GM23338 (cell line): ENCODE data around the gene COL25A1. TPM values are rescaled to one million over a fixed set of nuclear protein-coding genes. Genes with fewer than 3 reads are reported as not detected.

Experiments
- ATAC-seq: fragments of 200-7000 bp; cut with Tn5 transposase; 3 replicates; pipeline ENCODE4 v1.9.1; 2020
- DNase-seq: peaks from one replicate; pipeline ENCODE4 v3.0.0-alpha.2; 2015; ENCODE audit warnings: low spot score
- H2AFZ ChIP-seq: fragments of 200-600 bp; sonication (generic); 2 replicates; pipeline ENCODE4 v1.8.0; 2016; ENCODE audit warnings: antibody characterized with exemption, mild to moderate bottlenecking, moderate library complexity
- H3F3A ChIP-seq: fragments of 200-600 bp; sonication (generic); replicated peaks from 2 replicates; pipeline ENCODE4 v1.8.0; 2017; ENCODE audit warnings: antibody characterized with exemption, mixed run types, low read depth
- H3K27ac ChIP-seq: fragments of 200-600 bp; sonication (generic); 2 replicates; pipeline ENCODE4 v1.6.1; 2016; ENCODE audit warnings: low read depth
- H3K27me3 ChIP-seq: fragments of 200-600 bp; sonication (generic); 2 replicates; pipeline ENCODE4 v1.8.0; 2016; ENCODE audit warnings: mild to moderate bottlenecking, mixed run types, moderate library complexity; ENCODE audit not compliant: insufficient read depth
- H3K36me3 ChIP-seq: fragments of 200-600 bp; sonication (generic); 2 replicates; pipeline ENCODE4 v1.8.0; 2016; ENCODE audit warnings: mild to moderate bottlenecking; ENCODE audit not compliant: insufficient read depth
- H3K4me1 ChIP-seq: fragments of 200-600 bp; sonication (generic); 2 replicates; pipeline ENCODE4 v1.8.0; 2016; ENCODE audit warnings: mild to moderate bottlenecking, moderate library complexity; ENCODE audit not compliant: insufficient read depth
- H3K4me2 ChIP-seq: fragments of 200-600 bp; sonication (generic); 2 replicates; pipeline ENCODE4 v1.7.1; 2017; ENCODE audit warnings: mixed run types
- H3K4me3 ChIP-seq: fragments of 200-600 bp; sonication (generic); 2 replicates; pipeline ENCODE4 v1.6.1; 2016; ENCODE audit warnings: mixed run types
- H3K79me2 ChIP-seq: fragments of 200-600 bp; sonication (generic); replicated peaks from 2 replicates; pipeline ENCODE4 v1.8.0; 2017; ENCODE audit warnings: mild to moderate bottlenecking; ENCODE audit not compliant: insufficient read depth
- H3K9me2 ChIP-seq: fragments of 200-600 bp; sonication (generic); 2 replicates; pipeline ENCODE4 v1.8.0; 2017; ENCODE audit not compliant: insufficient read depth
- H4K20me1 ChIP-seq: fragments of 200-600 bp; sonication (generic); replicated peaks from 2 replicates; pipeline ENCODE4 v1.8.0; 2017; ENCODE audit warnings: mild to moderate bottlenecking; ENCODE audit not compliant: insufficient read depth
- H3K27ac Mint-ChIP-seq: 2 replicates; pipeline ENCODE4 v1.8.0; 2020; ENCODE audit warnings: inconsistent platforms, mild to moderate bottlenecking, moderate library complexity, mixed read lengths
- H3K27me3 Mint-ChIP-seq: 3 replicates; pipeline ENCODE4 v1.8.0; 2022; ENCODE audit warnings: low read depth, mild to moderate bottlenecking, moderate library complexity, mixed read lengths, inconsistent platforms; ENCODE audit not compliant: insufficient read depth, poor library complexity
- H3K36me3 Mint-ChIP-seq: 3 replicates; pipeline ENCODE4 v1.8.0; 2021; ENCODE audit warnings: low read depth, mild to moderate bottlenecking, inconsistent platforms, moderate library complexity, mixed read lengths
- H3K4me1 Mint-ChIP-seq: 3 replicates; pipeline ENCODE4 v1.8.0; 2020; ENCODE audit warnings: mild to moderate bottlenecking, inconsistent platforms, mixed read lengths
- H3K4me3 Mint-ChIP-seq: 3 replicates; pipeline ENCODE4 v1.8.0; 2021; ENCODE audit warnings: moderate library complexity, mild to moderate bottlenecking, inconsistent platforms, mixed read lengths
- H3K9me3 Mint-ChIP-seq: 3 replicates; pipeline ENCODE4 v1.8.0; 2020; ENCODE audit warnings: moderate library complexity, mild to moderate bottlenecking, inconsistent platforms, mixed read lengths
- CREB1 ChIP-seq: fragments of 250-450 bp; sonication (Bioruptor Pico); IDR thresholded peaks from 2 replicates; pipeline ENCODE4 v1.5.0; 2020; ENCODE audit warnings: low read depth, mild to moderate bottlenecking, moderate library complexity
- EZH2phosphoT487 ChIP-seq: fragments of 200-600 bp; sonication (generic); IDR thresholded peaks from one replicate; pipeline ENCODE4 v1.8.1; 2018; ENCODE audit warnings: antibody characterized with exemption; ENCODE audit not compliant: unreplicated experiment
- JUNB ChIP-seq: IDR thresholded peaks from one replicate; pipeline ENCODE4 v1.6.1; 2016; ENCODE audit warnings: antibody characterized with exemption; ENCODE audit not compliant: unreplicated experiment
- NANOG ChIP-seq: IDR thresholded peaks from 2 replicates; pipeline ENCODE4 v1.6.1; 2016; ENCODE audit warnings: antibody characterized with exemption, borderline replicate concordance
- STAT1 ChIP-seq: IDR thresholded peaks from one replicate; pipeline ENCODE4 v1.6.1; 2016; ENCODE audit warnings: antibody characterized with exemption; ENCODE audit not compliant: unreplicated experiment
- ZNF331 ChIP-seq: fragments of 250-450 bp; sonication (Bioruptor Pico); IDR thresholded peaks from 2 replicates; pipeline ENCODE4 v1.5.0; 2020; ENCODE audit warnings: low read depth, mild to moderate bottlenecking, moderate library complexity
- polyA plus RNA-seq: library from polyadenylated mRNA; unstranded; fragments of >200 nt; fragmentation: Nextera tagmentation; extraction: Ambion mirVana; gene quantifications from 2 replicates; pipeline ENCODE4 v1.2.1, GENCODE V29; 2016
- total RNA-seq: library from RNA; depleted of rRNA; stranded (reverse); fragments of >200 nt; shearing (Covaris generic); gene quantifications from 2 replicates; pipeline ENCODE4 v1.2.3, GENCODE V29; 2014
- TF ChIP-seq, protein P1 (sequence below): fragments of 250-450 bp; sonication (Bioruptor Pico); IDR thresholded peaks from 2 replicates; pipeline ENCODE4 v1.5.0; 2020; ENCODE audit warnings: mild to moderate bottlenecking, moderate library complexity
- TF ChIP-seq, protein P2 (sequence below), 2 experiments: fragments of 200-600 bp in 1 of 2; sonication (generic) in 1 of 2; conservative IDR thresholded peaks; 2 replicates each; pipeline versions ENCODE4 v1.5.1 to v1.6.1; 2016 to 2017; ENCODE audit warnings: antibody characterized with exemption in 2 of 2, low read depth in 2 of 2, mild to moderate bottlenecking in 2 of 2, moderate library complexity in 1 of 2

The COL25A1 gene
- total and polyA plus RNA-seq, 2 experiments from 2014 or later = 3.9 to 5.6 TPM

DNA sequence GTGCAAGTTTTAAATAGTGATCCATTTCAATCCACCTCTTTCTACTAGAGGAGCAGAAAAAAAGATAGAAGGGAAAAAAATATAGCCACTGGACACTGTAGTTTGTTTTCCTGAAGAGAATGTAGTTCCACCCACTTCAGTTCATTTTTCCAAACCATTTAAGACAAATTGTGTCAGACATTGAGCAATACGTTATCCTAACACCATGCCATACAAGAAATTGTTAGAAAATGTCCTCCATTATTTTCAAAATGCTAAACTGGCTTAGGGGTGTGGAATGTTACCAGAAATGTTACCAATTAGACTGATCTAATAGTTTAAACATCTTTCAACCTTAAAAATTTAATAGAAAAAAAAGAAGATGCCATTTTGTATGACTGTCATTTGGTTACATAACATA, 491.0 kb downstream of the COL25A1 start (continued):
- TF ChIP-seq, protein P1, sequence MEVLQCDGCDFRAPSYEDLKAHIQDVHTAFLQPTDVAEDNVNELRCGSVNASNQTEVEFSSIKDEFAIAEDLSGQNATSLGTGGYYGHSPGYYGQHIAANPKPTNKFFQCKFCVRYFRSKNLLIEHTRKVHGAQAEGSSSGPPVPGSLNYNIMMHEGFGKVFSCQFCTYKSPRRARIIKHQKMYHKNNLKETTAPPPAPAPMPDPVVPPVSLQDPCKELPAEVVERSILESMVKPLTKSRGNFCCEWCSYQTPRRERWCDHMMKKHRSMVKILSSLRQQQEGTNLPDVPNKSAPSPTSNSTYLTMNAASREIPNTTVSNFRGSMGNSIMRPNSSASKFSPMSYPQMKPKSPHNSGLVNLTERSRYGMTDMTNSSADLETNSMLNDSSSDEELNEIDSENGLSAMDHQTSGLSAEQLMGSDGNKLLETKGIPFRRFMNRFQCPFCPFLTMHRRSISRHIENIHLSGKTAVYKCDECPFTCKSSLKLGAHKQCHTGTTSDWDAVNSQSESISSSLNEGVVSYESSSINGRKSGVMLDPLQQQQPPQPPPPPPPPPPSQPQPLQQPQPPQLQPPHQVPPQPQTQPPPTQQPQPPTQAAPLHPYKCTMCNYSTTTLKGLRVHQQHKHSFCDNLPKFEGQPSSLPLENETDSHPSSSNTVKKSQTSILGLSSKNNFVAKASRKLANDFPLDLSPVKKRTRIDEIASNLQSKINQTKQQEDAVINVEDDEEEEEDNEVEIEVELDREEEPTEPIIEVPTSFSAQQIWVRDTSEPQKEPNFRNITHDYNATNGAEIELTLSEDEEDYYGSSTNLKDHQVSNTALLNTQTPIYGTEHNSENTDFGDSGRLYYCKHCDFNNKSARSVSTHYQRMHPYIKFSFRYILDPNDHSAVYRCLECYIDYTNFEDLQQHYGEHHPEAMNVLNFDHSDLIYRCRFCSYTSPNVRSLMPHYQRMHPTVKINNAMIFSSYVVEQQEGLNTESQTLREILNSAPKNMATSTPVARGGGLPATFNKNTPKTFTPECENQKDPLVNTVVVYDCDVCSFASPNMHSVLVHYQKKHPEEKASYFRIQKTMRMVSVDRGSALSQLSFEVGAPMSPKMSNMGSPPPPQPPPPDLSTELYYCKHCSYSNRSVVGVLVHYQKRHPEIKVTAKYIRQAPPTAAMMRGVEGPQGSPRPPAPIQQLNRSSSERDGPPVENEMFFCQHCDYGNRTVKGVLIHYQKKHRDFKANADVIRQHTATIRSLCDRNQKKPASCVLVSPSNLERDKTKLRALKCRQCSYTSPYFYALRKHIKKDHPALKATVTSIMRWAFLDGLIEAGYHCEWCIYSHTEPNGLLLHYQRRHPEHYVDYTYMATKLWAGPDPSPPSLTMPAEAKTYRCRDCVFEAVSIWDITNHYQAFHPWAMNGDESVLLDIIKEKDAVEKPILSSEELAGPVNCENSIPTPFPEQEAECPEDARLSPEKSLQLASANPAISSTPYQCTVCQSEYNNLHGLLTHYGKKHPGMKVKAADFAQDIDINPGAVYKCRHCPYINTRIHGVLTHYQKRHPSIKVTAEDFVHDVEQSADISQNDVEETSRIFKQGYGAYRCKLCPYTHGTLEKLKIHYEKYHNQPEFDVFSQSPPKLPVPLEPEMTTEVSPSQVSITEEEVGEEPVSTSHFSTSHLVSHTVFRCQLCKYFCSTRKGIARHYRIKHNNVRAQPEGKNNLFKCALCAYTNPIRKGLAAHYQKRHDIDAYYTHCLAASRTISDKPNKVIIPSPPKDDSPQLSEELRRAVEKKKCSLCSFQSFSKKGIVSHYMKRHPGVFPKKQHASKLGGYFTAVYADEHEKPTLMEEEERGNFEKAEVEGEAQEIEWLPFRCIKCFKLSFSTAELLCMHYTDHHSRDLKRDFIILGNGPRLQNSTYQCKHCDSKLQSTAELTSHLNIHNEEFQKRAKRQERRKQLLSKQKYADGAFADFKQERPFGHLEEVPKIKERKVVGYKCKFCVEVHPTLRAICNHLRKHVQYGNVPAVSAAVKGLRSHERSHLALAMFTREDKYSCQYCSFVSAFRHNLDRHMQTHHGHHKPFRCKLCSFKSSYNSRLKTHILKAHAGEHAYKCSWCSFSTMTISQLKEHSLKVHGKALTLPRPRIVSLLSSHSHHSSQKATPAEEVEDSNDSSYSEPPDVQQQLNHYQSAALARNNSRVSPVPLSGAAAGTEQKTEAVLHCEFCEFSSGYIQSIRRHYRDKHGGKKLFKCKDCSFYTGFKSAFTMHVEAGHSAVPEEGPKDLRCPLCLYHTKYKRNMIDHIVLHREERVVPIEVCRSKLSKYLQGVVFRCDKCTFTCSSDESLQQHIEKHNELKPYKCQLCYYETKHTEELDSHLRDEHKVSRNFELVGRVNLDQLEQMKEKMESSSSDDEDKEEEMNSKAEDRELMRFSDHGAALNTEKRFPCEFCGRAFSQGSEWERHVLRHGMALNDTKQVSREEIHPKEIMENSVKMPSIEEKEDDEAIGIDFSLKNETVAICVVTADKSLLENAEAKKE = no peak
- TF ChIP-seq ZNF331 (CRISPR knock-in tag) = no peak
- TF ChIP-seq EZH2phosphoT487 = no peak
- no peak for TF ChIP-seq JUNB
- TF ChIP-seq STAT1 = no peak

DNA sequence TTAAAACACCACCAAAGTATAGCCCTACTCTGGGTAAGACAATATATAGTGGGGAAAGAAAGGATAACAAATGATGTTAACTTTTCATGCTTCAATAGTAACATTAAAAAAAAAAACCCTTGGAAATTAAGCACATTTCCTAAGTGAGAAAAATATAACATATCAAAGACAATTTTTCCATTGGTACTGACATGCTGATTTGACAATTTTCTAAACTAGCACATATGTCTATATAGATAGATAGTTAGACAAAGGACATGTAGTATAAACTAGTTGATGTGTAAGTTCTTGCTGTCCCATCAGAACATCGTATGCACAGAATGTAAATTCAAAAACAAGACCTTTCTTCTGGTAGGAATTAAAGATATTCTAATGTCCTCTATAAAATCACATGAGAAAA, 492.4 kb downstream of the COL25A1 start:
- no peaks in the 10 kb centered on the region for H3K4me1 ChIP-seq
- no peaks in the 10 kb centered on the region for H3F3A ChIP-seq
- no peak overlapping the region for H3K4me3 Mint-ChIP-seq
- H2AFZ ChIP-seq = no peak overlapping the region
- no peak overlapping the region for H3K4me3 ChIP-seq
- H3K36me3 ChIP-seq = no peaks in the 10 kb centered on the region
- no peak overlapping the region for H3K27ac ChIP-seq
- no peaks in the 10 kb centered on the region for H3K27me3 ChIP-seq
- H4K20me1 ChIP-seq = no peaks in the 10 kb centered on the region
- H3K4me2 ChIP-seq = no peak overlapping the region
- H3K4me1 Mint-ChIP-seq = peaks cover 2% of the 10 kb centered on the region; the same call in 1 of the 3 replicates
- H3K36me3 Mint-ChIP-seq = no peaks in the 10 kb centered on the region
- no peak overlapping the region for H3K27ac Mint-ChIP-seq
- no peaks in the 10 kb centered on the region for H3K9me3 Mint-ChIP-seq
- DNase-seq = no peak
- ATAC-seq = no peak
- 0 out of 2 replicates have a peak, but pooled peaks cover 2% of the 10 kb centered on the region for H3K9me2 ChIP-seq
- peaks cover 1% of the 10 kb centered on the region for H3K27me3 Mint-ChIP-seq
- H3K79me2 ChIP-seq = no peaks in the 10 kb centered on the region
- TF ChIP-seq, protein P2, sequence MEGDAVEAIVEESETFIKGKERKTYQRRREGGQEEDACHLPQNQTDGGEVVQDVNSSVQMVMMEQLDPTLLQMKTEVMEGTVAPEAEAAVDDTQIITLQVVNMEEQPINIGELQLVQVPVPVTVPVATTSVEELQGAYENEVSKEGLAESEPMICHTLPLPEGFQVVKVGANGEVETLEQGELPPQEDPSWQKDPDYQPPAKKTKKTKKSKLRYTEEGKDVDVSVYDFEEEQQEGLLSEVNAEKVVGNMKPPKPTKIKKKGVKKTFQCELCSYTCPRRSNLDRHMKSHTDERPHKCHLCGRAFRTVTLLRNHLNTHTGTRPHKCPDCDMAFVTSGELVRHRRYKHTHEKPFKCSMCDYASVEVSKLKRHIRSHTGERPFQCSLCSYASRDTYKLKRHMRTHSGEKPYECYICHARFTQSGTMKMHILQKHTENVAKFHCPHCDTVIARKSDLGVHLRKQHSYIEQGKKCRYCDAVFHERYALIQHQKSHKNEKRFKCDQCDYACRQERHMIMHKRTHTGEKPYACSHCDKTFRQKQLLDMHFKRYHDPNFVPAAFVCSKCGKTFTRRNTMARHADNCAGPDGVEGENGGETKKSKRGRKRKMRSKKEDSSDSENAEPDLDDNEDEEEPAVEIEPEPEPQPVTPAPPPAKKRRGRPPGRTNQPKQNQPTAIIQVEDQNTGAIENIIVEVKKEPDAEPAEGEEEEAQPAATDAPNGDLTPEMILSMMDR (conservative IDR thresholded peaks at IDR 0.05; ENCODE audit: low read depth in 2 of 2) = no peak
- TF ChIP-seq NANOG = no peak
- TF ChIP-seq CREB1 (CRISPR knock-in tag) = no peak
